KMS-11 (cell line): ENCODE results near the gene TRIM68.
A peak's percentile ranks its signal among the peaks of the same experiment; 100 is the strongest.

Experiments
- H2AFZ ChIP-seq: fragments of 200-600 bp; sonication (generic); 2 replicates; pipeline ENCODE4 v1.6.1; 2016; ENCODE audit warnings: antibody characterized with exemption, mixed run types, low read depth
- H3K27ac ChIP-seq: fragments of 200-600 bp; sonication (generic); 2 replicates; pipeline ENCODE4 v1.6.1; 2016; ENCODE audit warnings: mild to moderate bottlenecking, mixed run types
- H3K27me3 ChIP-seq: fragments of 200-600 bp; sonication (generic); 2 replicates; pipeline ENCODE4 v1.6.1; 2017; ENCODE audit warnings: mild to moderate bottlenecking, low read depth, mixed run types, moderate library complexity; ENCODE audit not compliant: insufficient read depth
- H3K36me3 ChIP-seq: fragments of 200-600 bp; sonication (generic); 2 replicates; pipeline ENCODE4 v1.6.1; 2017; ENCODE audit warnings: mild to moderate bottlenecking, mixed run types; ENCODE audit not compliant: insufficient read depth
- H3K4me1 ChIP-seq: fragments of 200-600 bp; sonication (generic); 2 replicates; pipeline ENCODE4 v1.6.1; 2016; ENCODE audit warnings: mild to moderate bottlenecking, low read depth, mixed run types; ENCODE audit not compliant: poor library complexity, severe bottlenecking
- H3K4me2 ChIP-seq: fragments of 200-600 bp; sonication (generic); 2 replicates; pipeline ENCODE4 v1.7.0; 2016; ENCODE audit warnings: mild to moderate bottlenecking, mixed run types
- H3K4me3 ChIP-seq: fragments of 200-600 bp; sonication (generic); IDR thresholded peaks from 2 replicates; pipeline ENCODE4 v1.6.1; 2017; ENCODE audit warnings: low read depth, low read length, mixed read lengths; ENCODE audit not compliant: insufficient read depth
- H3K79me2 ChIP-seq: fragments of 200-600 bp; sonication (generic); 2 replicates; pipeline ENCODE4 v1.6.1; 2016; ENCODE audit warnings: low read depth, mixed run types; ENCODE audit not compliant: insufficient read depth
- H3K9ac ChIP-seq: fragments of 200-600 bp; sonication (generic); 2 replicates; pipeline ENCODE4 v1.6.1; 2016; ENCODE audit warnings: mild to moderate bottlenecking, mixed run types
- H4K20me1 ChIP-seq: fragments of 200-600 bp; sonication (generic); 2 replicates; pipeline ENCODE4 v1.6.1; 2016; ENCODE audit warnings: mild to moderate bottlenecking, mixed run types; ENCODE audit not compliant: insufficient read depth
- CTCF ChIP-seq: fragments of 200-600 bp; sonication (generic); conservative IDR thresholded peaks from 2 replicates; pipeline ENCODE4 v1.6.1; 2017; ENCODE audit warnings: low read depth, mild to moderate bottlenecking, antibody characterized with exemption, low read length, moderate library complexity, mixed read lengths

Gene TRIM68

GRCh38 chr11:4611986-4612385 lies 4.0 kb upstream of the TRIM68 start:
- Histone ChIP-seq H3K27ac (no peak overlapping the region), H2AFZ (no peak overlapping the region), H3K9ac (no peak overlapping the region)

GRCh38 chr11:4610258-4610935 lies 2.4 kb upstream of the TRIM68 start:
- no peaks in the 10 kb centered on the region for H3K36me3 ChIP-seq
- H3K79me2 ChIP-seq, result no peaks in the 10 kb centered on the region
- no peak for TF ChIP-seq CTCF
- no peak overlapping the region for H3K4me3 ChIP-seq
- no peaks in the 10 kb centered on the region for H3K27me3 ChIP-seq
- H2AFZ ChIP-seq, result peak overlapping the region; percentile 85
- H4K20me1 ChIP-seq, result no peaks in the 10 kb centered on the region
- no peak overlapping the region for H3K4me2 ChIP-seq
- H3K9ac ChIP-seq, result no peak overlapping the region
- H3K4me1 ChIP-seq, result peaks cover 10% of the 10 kb centered on the region
- H3K27ac ChIP-seq, result no peak overlapping the region

More at GRCh38 chr11:4611986-4612385, 4.0 kb upstream of the TRIM68 start:
- no peaks in the 10 kb centered on the region for H3K79me2 ChIP-seq
- TF ChIP-seq CTCF, result no peak
- H3K4me3 ChIP-seq, result no peak overlapping the region
- H3K36me3 ChIP-seq, result no peaks in the 10 kb centered on the region
- no peaks in the 10 kb centered on the region for H4K20me1 ChIP-seq
- no peaks in the 10 kb centered on the region for H3K27me3 ChIP-seq
- H3K4me1 ChIP-seq, result peaks cover 9% of the 10 kb centered on the region
- H3K4me2 ChIP-seq, result no peak overlapping the region

GRCh38 chr11:4607096-4607495 lies 935 bp downstream of the TRIM68 start:
- Histone ChIP-seq H3K9ac (peak overlapping the region; percentile 69; the same call in 1 of the 2 replicates), H4K20me1 (no peaks in the 10 kb centered on the region), H3K4me3 (no peak overlapping the region), H3K27me3 (no peaks in the 10 kb centered on the region), H3K79me2 (no peaks in the 10 kb centered on the region), H3K4me1 (peaks cover 10% of the 10 kb centered on the region), H2AFZ (peak overlapping the region; percentile 85; the same call in 1 of the 2 replicates), H3K36me3 (no peaks in the 10 kb centered on the region), H3K4me2 (peak overlapping the region; percentile 81), H3K27ac (no peak overlapping the region)
- TF ChIP-seq CTCF, result no peak

GRCh38 chr11:4606231-4607015 lies 1.6 kb downstream of the TRIM68 start:
- no peak overlapping the region for H3K27ac ChIP-seq
- H3K4me3 ChIP-seq, result no peak overlapping the region
- H3K9ac ChIP-seq, result no peak overlapping the region
- H3K4me1 ChIP-seq, result peaks cover 10% of the 10 kb centered on the region
- peak overlapping the region; percentile 81; the same call in 1 of the 2 replicates for H3K4me2 ChIP-seq
- no peaks in the 10 kb centered on the region for H4K20me1 ChIP-seq
- TF ChIP-seq CTCF, result no peak
- no peak overlapping the region for H2AFZ ChIP-seq
- no peaks in the 10 kb centered on the region for H3K36me3 ChIP-seq
- no peaks in the 10 kb centered on the region for H3K79me2 ChIP-seq
- no peaks in the 10 kb centered on the region for H3K27me3 ChIP-seq
